Tibial artery (tissue), 4 donors: ENCODE results near the gene ZNF580.
A peak's percentile ranks its signal among the peaks of the same experiment; 100 is the strongest.

Experiments
- DNase-seq, 2 donors: peaks; one replicate each; pipeline ENCODE4 v3.0.0-alpha.2; 2019
- H3K27ac ChIP-seq, 2 donors: fragments of 200-600 bp; sonication (generic) in 1 of 2; 1 replicate in 1 of 2; 2 replicates in 1 of 2; pipeline ENCODE4 v1.5.1; 2018 to 2019; ENCODE audit warnings: mild to moderate bottlenecking in 1 of 2
- H3K27me3 ChIP-seq, 2 donors: fragments of 200-600 bp; sonication (generic) in 1 of 2; one replicate each; pipeline versions ENCODE4 v1.5.1 to v1.6.0; 2016 to 2019
- H3K36me3 ChIP-seq, 3 donors: fragments of 200-600 bp; sonication (generic) in 2 of 3; one replicate each; pipeline ENCODE4 v1.5.1; 2016 to 2019; ENCODE audit warnings: mild to moderate bottlenecking in 2 of 3
- H3K4me1 ChIP-seq, 4 donors: fragments of 200-600 bp; sonication (generic) in 2 of 4; 1 replicate in 3 of 4; 2 replicates in 1 of 4; pipeline ENCODE4 v1.5.1; 2016 to 2019
- H3K4me3 ChIP-seq, 2 donors: fragments of 200-600 bp; sonication (generic) in 1 of 2; 1 replicate in 1 of 2; 2 replicates in 1 of 2; pipeline ENCODE4 v1.5.1; 2018 to 2019; ENCODE audit warnings: mild to moderate bottlenecking in 2 of 2
- H3K9me3 ChIP-seq, 3 donors: fragments of 200-600 bp; sonication (generic) in 1 of 3; one replicate each; pipeline ENCODE4 v1.5.1; 2016 to 2019
- CTCF ChIP-seq, 2 experiments: fragments of 200-600 bp in 1 of 2; fragments of 450-650 bp in 1 of 2; IDR thresholded peaks; one replicate each; pipeline ENCODE4 v1.5.1; 2017 to 2019; ENCODE audit warnings: antibody characterized with exemption in 2 of 2, mild to moderate bottlenecking in 1 of 2, moderate library complexity in 1 of 2
- intact Hi-C: fragments of 100-400 bp; cut with DNase I; formaldehyde crosslinking; loops from one replicate; pipeline ENCODE4 v1.15.0; 2023; ENCODE audit warnings: low total_unique reads

Gene ZNF580

GRCh38 chr19:55668603-55669348, 28.0 kb downstream of the ZNF580 start:
- TF ChIP-seq CTCF (IDR thresholded peaks at IDR 0.05), result no peak
- H3K9me3 ChIP-seq, result no peaks in the 10 kb centered on the region
- no peaks in the 10 kb centered on the region for H3K27me3 ChIP-seq
- H3K36me3 ChIP-seq, result peaks cover 63 to 91% (median 76%) of the 10 kb centered on the region in 3 donors
- H3K27ac ChIP-seq, result no peak overlapping the region
- intact Hi-C loops, result no loop called here
- no peak for DNase-seq
- peaks cover 0 to 9% (median under 1%) of the 10 kb centered on the region in 4 donors for H3K4me1 ChIP-seq
- no peak overlapping the region for H3K4me3 ChIP-seq

- Histone ChIP-seq H3K27ac (no peak overlapping the region), H3K4me1 (peaks cover 0 to 15% (median 9%) of the 10 kb centered on the region in 4 donors), H3K36me3 (peaks cover 61 to 87% (median 68%) of the 10 kb centered on the region in 3 donors), H3K27me3 (no peaks in the 10 kb centered on the region), H3K9me3 (no peaks in the 10 kb centered on the region), H3K4me3 (no peak overlapping the region)
- intact Hi-C loops, result no loop called here
- DNase-seq, result no peak
- TF ChIP-seq CTCF (IDR thresholded peaks at IDR 0.05), result no peak
Measured at GRCh38 chr19:55669418-55670279, 28.8 kb downstream of the ZNF580 start.

- no peak overlapping the region for H3K4me3 ChIP-seq
- no peak overlapping the region for H3K27ac ChIP-seq
- no peaks in the 10 kb centered on the region for H3K9me3 ChIP-seq
- no peaks in the 10 kb centered on the region for H3K27me3 ChIP-seq
- H3K36me3 ChIP-seq, result peaks cover 57 to 79% (median 61%) of the 10 kb centered on the region in 3 donors
- peak in 1 of 2 donors; percentile 68 for DNase-seq
- intact Hi-C loops, result no loop called here
- peaks cover 0 to 16% (median 10%) of the 10 kb centered on the region in 4 donors for H3K4me1 ChIP-seq
- TF ChIP-seq CTCF (IDR thresholded peaks at IDR 0.05), result no peak
Measured at GRCh38 chr19:55670280-55671053, 29.7 kb downstream of the ZNF580 start.

GRCh38 chr19:55671054-55671378, 30.2 kb downstream of the ZNF580 start:
- no peak for DNase-seq
- Histone ChIP-seq H3K4me3 (no peak overlapping the region), H3K9me3 (no peaks in the 10 kb centered on the region), H3K27me3 (no peaks in the 10 kb centered on the region), H3K36me3 (peaks cover 52 to 74% (median 56%) of the 10 kb centered on the region in 3 donors), H3K4me1 (peaks cover 0 to 20% (median 14%) of the 10 kb centered on the region in 4 donors), H3K27ac (no peak overlapping the region)
- intact Hi-C loops, result no loop called here
- no peak for TF ChIP-seq CTCF (IDR thresholded peaks at IDR 0.05)

GRCh38 chr19:55672418-55672817, 31.6 kb downstream of the ZNF580 start:
- no peak for TF ChIP-seq CTCF (IDR thresholded peaks at IDR 0.05)
- no peak for DNase-seq
- H3K36me3 ChIP-seq, result peaks cover 39 to 61% (median 42%) of the 10 kb centered on the region in 3 donors
- no peak overlapping the region for H3K27ac ChIP-seq
- no peaks in the 10 kb centered on the region for H3K27me3 ChIP-seq
- intact Hi-C loops, result no loop called here
- H3K9me3 ChIP-seq, result no peaks in the 10 kb centered on the region
- peaks cover 0 to 34% (median 28%) of the 10 kb centered on the region in 4 donors for H3K4me1 ChIP-seq
- no peak overlapping the region for H3K4me3 ChIP-seq
